Stimulated activated CD4-positive, alpha-beta T cell treated with anti-CD3 and anti-CD28 coated beads, Interleukin-1b, Interleukin-23, amount 100 ng/mL, for 48 hours (primary cell): ENCODE measurements around the gene MED20.
"Not testable (repeated sequence)": the region's sequence is repeated elsewhere in the genome, so short reads cannot be mapped to it uniquely, and the experiment has no call there.

Experiments
- DNase-seq: peaks from one replicate; pipeline ENCODE4 v3.0.0-alpha.2; 2020

MED20 gene, protein sequence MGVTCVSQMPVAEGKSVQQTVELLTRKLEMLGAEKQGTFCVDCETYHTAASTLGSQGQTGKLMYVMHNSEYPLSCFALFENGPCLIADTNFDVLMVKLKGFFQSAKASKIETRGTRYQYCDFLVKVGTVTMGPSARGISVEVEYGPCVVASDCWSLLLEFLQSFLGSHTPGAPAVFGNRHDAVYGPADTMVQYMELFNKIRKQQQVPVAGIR

DNA sequence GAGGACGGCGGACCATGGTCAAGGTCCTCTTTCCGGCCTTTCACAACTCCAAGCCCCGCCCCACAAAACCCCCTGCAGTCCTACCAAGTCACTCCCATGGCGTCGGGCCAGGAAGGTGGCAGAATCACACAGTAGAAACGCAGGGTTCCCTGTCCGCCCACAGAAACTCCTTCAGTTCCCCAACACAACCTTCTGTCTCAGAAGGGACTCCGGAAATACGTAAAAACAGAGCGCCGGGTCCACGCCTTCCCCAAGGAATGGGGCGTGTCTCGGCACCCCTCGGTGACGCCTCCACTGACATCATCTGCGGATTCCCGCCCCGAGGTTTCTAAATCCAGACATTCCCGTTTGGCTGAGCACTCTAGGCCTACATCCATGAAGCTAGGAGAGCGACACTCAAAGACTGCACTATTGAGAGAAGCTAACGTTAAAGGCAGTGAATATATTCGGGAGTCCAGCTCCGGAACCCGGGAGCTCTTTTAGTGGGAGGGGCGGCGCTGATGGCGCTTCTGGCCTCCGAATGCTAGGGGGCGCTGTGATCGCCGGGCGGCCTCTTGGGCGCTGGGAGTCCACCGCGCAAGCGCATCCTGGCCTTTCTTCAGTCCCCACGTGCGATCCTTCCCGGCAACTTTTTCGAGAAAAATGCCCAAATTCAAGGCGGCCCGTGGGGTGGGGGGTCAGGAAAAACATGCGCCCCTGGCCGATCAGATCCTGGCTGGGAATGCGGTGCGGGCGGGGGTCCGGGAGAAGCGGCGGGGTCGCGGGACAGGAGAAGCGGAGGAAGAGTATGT, at the start of gene MED20, which contains the start of gene BYSL:
Gene MED20, minus strand, starts transcription at position 219 of the 791 bp plus-strand sequence. Its CDS starts 121 bp downstream, at position 98.
Gene BYSL, plus strand, starts transcription at position 579 of the 791 bp plus-strand sequence. Its CDS starts 64 bp downstream, at position 643.
- DNase-seq: peak; percentile 93

DNA sequence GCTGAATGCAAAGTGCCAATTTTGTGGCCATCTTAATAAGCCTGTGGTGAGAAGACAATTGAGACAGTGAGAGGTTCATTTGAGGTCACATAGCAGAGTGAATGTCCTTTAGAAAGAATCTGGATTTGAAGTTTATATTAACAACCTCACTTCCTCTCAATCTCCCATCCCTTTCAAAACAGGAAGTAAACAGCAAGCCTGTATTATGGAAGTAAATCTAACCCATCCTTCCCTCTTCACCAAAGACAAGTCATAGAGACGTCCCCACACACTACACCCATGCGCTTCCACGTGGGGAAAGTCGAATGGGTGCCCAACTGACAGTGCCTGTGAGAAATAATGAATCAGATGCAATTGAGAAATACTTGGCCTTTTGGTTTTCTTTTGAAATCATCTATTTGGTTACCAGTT, 49.5 kb upstream of the MED20 start:
- DNase-seq: peak; percentile 79

DNA sequence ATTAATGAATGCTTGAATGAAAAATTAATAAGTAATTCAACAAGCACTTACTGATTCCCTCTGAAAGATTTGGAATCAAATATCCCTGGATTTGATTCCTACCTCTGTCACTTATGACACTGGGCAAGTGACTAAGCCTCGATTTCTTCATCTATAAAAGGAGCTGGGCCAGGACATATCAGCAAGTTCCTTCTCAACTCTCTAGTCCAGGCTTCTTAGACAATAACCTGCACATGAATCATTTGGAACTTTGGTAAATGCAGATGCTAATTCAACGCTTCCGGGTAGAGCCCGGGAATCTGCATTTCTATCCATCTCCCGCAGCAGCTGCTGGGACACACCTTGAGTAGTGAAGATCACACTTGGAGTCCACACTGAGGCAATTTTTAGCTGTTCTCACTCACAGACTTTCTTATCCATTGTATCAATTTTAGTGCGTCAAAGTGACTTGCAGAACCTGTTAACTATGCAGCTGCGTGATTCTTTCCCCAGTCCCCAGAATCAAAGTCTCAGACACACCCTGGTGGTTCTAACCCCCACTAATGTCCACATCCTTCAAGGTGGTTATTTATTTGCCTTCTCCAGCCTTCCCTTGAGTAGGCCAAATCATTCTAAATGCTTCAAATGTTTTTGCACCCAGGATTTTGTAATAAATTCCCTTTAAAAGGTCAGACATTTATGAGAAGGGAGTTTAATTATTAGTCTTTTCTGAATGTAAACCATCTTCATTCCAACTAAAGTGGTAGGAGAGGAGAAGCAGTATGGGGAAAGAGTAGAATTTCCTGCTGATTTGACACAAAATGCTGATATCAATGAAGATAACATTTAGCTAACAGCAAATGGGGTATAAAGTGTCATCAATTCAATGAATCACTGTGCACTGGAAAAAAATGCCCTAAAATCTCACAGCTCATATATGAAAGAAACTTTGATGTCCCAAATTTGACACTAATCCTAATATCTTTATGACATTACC, 46.7 kb upstream of the MED20 start:
- DNase-seq: no peak

DNA sequence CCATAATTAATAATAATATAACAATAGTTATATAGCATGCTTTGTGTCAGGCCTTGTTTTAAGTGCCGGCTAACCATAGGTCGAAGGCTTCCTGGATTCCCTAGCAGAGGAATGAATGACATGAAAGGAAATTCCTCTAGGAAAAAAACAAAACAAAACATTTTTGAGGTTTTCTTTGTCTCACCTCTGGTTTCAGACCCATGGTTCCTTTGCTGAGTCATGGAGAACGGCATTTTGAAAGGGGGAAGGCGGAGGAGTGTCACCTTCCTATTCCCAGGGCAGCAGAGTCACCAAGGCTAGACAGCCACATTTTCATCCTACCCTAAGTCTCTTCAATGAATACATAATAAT, 46.0 kb upstream of the MED20 start:
- no peak for DNase-seq

DNA sequence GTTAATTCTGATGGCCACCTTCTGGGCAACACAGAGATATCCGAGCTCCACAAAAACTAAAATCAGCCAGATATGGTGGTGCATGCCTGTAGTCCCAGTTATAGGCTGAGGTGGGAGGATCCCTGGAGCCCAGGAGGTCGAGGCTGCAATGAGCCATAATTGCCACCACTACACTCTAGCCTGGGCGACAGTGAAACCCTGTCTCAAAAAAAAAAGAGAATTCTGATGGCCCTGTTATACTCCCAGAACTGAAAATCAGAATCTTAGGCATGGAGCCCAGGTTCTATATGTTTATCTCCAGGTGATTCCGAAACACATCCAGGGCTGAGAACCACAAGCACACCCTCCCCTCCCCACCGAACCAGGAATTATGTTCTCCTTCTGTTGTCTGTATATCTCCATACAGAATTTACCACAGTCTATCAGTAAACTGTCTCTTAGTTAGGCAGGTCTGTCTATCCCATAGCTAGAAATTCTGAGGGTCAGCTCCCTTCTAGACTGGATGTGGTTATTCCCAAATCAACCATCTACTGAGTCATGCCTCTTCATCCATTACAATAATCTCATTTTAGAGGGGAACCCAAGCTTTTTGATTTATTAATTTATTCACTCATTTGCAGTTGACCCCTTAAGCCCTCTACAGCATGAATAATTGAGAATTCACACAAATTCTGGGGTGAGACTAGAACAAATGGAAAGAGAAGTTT, 45.4 kb upstream of the MED20 start:
- DNase-seq: no peak

DNA sequence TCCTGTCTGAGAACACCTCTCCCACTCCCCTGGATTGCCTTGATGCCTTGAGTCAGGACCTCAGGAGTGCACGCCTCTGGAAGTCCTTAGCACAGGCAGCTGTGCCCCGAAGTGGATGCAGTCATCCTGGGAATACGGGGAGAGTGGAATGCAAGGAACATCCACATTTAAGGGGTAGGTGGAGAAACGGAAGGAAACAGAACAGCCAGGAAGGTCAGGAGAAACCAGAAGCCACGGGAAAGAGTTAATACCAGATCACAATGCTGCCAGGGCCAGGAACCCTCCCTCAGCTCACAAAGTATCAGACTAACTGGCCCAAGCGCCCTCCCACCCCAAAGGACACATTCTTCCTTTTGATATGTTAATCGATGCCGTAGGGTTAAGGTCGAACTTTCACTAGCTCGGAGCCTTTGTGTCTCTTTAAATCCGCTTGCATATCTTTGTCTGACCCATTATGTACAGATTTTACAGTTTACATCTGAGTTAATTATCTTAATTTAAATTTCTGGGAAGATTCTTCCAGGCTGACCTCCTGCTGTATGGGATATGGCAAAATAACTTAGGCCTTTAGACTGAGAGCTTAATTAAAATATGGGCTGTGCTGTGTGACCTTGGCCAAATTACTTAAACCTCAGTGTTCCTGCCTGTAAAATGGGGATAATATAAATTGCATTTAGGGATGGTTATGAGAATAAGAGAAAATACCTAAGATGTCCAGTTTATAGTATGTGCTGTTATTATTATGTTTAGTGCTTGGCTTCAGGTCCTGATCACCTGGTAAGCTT, 44.7 kb upstream of the MED20 start:
- DNase-seq: no peak

DNA sequence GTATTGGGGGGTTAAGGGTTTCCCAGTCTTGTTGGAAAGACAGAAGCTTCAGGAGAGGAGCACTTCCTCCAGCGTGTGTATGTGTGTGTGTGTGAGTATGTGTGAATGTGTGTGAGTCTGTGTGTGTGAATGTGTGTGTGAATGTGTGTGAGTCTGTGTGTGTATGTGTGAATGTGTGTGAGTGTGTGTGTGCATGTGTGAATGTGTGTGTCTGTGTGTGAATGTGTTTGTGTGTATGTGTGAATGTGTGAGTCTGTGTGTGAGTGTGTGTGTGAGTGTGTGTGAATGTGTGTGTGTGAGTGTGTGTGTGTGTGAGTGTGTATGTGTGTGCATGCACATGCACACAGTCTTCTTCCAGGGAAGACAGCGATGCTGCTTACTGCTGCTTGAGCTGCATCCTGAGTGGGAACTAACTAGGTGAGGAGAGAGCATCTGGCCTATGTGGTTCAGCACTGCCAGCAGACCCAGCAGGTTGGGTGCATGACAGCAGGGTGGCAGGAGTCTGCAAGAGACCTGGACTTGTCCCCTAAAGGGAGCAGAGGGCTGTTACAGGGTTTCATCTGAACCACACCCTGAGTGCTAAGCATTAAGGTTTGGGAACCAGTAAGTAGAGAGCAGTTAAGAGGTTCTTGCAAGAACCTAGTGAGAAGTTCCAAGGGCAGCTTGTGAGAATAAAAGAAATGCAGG, 43.4 kb upstream of the MED20 start:
- no peak for DNase-seq

DNA sequence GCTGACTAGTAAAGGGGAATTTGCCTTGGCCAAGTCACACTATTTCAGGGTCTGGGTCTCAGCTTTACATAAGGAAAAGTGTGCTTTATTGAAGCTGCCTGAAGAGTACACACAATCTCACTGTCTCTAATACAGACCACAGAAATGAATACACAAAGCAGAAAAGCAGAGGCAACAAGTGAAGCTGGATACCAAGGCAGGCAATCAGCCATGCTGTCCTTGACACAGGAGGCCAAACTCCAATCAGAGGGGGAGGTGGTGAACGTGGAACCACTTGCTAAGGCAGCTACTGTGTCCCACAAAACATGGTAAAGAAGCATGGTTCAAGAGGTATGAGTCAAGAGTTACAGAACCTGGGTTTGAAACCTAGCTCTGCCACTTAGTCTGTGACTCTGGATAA, 42.4 kb upstream of the MED20 start:
- peak; percentile 30 for DNase-seq

DNA sequence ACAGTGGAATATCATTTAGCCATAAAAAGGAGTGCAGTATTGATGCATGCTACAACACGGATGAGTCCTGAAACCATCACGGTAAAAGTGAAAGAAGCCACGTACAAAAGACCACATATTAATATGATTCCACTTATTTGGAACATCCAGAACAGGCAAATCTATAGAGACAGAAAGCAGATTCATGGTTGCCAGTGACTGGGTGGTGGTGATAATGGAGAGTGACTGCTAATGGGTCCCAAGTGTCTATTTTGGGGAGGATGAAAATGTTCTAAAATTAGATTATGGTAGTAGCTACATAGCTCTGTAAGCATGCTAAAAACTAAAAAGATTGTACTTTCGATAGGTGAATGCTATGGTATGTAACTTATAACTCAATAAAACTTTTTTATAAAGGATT, 39.1 kb upstream of the MED20 start:
- DNase-seq: no peak

DNA sequence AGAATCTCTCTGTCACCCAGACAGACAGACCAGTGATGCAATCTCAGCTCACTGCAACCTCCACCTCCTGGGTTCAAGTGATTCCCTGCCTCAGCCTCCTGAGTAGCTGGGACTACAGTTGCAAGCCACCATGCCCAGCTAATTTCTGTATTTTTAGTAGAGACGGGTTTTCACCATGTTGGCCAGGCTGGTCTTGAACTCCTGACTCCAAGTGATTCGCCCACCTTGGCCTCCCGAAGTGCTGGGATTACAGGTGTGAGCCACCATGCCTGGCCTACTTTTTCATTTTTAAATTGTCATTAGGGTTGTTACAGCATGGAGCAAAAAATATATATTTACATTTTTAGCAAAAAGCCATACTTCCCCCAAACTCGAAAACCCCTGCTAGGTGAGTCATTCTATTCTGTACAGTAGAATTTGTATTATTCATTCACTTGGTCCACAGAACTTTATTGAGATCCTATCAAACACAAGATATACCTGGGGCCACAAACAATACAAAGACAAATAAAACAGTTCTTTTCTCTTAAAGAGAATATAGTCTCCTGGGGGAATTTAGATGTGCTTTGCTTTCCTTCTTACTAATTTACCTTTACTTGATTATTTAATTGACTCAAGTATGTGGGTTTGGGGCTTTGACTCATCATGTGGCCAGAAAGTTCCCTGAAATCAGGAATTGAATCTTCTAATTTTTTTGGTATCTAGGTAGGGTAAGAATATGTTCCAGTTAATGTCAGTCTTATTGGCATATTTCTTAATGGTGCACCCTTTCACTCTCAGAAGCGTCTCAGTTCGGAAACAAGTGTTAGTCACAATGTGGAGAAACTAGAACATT, 37.3 kb upstream of the MED20 start:
- peak; percentile 54 for DNase-seq

DNA sequence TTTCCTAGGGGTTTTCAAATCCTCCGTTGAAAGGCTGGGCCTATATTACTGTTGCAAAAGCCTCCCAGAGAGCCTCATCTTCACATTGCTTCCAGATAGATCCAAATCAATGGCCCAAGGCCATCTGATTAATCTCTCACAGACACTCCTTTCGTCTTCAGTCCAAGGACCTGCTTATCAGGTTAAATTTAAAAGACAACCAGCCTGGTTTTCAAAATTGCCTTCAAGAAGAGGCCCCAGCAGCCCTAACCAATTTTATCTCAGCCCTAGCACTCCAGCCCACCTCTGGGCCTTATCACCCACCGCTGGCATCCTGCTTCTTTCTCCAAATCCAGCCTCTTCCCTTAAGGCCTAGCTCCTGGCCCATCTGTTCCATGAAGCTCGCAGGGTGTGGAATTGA, 36.2 kb upstream of the MED20 start:
- DNase-seq: no peak

DNA sequence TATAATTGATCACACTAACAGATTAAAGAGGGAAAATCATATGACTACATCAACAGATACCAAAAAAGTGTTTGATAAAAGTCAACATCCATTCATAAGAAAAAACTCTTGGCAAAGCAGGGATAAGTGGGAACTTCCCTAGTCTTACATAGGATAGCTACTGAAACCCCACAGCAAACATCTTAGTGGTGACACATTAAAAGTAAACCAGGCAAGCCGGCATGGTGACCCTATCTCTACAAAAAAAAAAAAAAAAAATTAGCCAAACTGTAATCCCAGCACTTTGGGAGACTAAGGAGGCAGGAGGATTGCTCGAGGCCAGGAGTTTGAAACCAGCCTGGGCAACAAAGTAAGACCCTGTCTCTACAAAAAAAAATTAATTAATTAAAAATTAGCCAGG, 34.5 kb upstream of the MED20 start:
- no peak for DNase-seq

DNA sequence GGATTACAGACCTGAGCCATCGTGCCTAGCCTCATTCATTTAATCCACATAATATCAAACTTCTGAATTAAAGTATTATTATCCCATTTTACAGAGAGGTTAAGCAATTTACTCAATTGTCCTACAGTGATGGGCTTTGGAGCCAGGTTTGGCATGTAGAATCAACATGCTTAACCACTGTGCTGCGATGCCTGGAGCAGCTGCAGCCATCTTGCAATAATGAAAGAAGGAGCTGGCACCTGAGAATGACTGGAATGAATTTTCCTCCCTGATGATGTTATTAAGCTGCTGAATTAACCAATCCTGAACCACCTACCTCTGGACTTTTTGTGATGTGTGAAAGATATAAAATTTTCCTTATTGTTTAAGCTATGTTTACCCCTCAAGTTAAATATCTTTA, 33.7 kb upstream of the MED20 start:
- no peak for DNase-seq

DNA sequence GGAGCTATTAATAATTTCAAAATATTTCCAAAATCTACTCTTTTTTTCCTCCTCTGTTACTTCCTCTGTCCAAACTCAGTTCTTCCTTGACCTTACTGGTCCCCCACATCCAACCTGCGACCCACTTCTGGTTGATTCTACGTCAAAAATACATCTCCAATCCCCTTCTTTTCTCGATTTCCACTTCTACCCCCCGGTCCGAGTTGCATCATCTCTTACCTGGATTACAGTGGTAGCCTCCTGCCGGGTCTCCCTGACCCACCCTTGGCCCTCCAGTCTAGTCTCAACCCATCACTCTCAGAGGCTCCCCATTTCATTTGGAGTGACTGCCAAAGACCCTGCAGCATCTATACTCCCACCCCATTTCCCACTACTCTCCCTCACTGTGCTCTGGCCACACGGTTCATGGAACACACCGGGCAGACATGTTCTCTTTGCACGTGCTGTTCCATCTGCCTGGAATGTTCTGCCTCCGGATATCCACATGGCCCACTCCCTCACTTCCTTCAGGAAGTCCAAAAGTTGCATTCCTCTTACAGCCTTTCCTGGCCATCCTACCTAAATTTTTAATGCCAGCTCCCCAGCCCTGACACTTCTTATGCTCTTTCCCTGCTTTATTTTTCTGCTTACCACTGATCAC, 26.8 kb upstream of the MED20 start:
- no peak for DNase-seq

DNA sequence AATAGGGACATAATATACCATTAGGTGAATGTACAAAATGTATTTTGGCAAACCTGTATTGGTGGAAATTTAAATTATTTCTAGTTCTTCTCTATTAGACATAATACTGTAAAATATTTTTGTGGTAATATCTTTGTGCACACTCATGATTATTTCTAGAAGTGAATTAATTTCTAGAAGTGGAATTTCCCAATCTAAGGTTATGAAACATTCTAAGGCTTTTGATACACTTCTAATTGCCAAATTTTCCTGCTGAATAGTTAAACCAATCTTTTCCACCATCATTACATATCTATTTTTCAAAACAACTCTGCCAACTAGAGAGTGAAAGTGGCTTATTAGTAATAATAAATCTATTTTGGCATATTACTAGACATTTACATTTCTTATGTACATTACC, 22.5 kb upstream of the MED20 start:
- no peak for DNase-seq

DNA sequence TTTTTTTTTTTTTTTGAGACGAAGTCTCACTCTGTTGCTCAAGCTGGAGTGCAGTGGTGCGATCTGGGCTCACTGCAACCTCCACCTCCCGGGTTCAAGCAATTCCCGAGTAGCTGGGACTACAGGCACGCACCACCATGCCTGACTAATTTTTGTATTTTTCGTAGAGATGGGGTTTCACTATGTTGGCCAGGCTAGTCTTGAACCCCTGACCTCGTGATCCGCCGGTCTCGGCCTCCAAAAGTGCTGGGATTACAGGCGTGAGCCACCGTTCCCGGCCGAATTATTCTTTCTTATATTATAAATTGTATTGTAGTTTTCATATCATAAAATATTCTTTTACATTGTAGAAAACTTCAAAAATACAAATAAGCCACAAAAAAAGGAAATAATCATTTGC, 21.9 kb upstream of the MED20 start:
- not testable (repeated sequence) for DNase-seq

DNA sequence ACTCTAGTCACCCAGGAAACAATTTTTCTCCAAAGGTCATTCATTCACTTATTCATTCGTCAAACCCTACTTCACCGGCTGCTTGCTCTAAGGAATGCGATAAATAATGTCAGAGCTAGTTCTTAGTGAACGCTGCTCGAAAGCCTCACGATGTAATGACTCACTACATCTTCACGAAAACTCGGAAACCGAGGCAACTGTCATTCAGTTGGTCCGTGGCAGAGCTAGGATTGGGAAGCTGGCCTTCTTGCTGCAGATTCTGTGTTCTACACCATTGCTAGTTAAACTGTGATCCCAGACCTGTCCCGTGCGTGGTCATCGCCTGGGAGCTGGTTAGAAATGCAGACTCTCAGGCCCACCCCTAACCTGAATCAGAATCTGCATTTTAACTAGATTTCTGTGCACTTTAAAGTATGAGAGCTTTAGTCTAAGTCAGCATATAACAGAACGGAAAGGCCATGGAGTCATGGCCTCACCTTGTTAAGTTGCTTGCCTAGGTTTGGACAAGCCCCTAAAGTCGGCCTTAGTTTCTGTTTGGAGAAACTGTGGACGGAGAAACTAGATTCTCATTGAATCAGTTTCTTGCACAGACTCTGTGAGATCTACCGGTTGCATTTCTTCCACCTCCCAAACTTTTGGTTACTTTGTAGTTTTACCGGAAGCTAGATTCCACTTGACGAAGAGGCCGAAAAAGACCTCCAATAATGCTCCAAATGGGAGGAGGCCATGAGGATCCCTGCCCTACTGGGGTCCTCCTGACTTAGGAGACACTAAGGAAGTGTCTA, 21.3 kb upstream of the MED20 start:
- DNase-seq: no peak

DNA sequence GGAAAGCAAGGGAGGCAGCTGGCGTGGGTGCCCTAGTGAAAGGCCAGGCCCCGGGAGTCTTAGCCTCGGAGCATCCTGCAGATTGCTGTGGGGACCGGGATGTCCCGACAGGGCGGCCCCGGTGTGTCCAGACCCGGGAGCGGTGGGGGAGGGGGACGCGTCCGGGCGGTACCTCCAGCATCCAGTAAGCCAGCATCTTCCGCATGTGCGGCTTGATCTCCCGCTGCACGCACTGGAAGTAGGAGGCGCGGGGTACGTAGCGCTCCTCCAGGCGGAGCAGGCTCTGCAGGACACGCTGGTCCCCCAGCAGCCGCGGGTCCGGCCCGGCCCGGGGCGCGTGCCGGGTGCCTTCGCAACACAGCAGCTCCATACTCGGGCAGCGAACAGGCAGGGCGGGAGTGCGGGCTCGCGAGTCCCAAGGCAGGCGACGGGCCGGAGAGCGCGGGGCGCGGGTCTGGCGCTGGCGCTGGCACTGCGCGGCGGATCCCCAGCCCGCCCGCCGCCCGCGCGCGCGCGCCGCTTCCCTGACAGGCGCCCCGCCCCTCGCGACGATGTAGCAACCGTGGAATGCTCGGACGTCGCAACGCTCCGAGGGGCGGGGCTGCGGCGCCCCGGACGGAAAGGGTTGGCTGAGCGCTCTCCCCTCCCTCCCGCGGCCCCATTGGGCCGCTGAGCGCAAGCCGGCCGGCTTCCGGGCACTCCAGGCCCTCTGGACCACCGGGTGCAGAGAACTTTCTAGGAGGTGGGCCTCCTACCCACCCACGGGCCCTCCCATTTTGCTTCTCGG, 20.5 kb upstream of the MED20 start, which contains the start of gene CCND3:
Gene CCND3, minus strand, starts transcription at position 529 of the 787 bp plus-strand sequence. Its CDS starts 159 bp downstream, at position 370.
- DNase-seq: peak; percentile 90
